Right ventricle myocardium inferior (tissue), 1 donor: ENCODE measurements around the gene EIF1AD. TPM values are rescaled to one million over a fixed set of nuclear protein-coding genes. Genes with fewer than 3 reads are reported as not detected.
A peak's percentile ranks its signal among the peaks of the same experiment; 100 is the strongest.

Source experiments
- ATAC-seq: fragments of 200-7000 bp; cut with Tn5 transposase; one replicate; pipeline ENCODE4 v1.9.1; 2020; ENCODE audit warnings: mild to moderate bottlenecking, moderate library complexity
- DNase-seq: peaks from one replicate; pipeline ENCODE4 v3.0.0; 2021; ENCODE audit errors: missing footprints
- intact Hi-C: fragments of 100-400 bp; cut with DNase I; formaldehyde crosslinking; loops from one replicate; pipeline ENCODE4 v1.11.0; 2022
- long read RNA-seq: library from polyadenylated mRNA; unstranded; transcript quantifications from one replicate; pipeline ENCODE4 v2.0.0, GENCODE V29; 2021
- total RNA-seq: library from RNA; stranded (reverse); fragmentation: NEBNext Ultra II Directional; extraction: Animal tissue kit (Norgen Biotek cat#: 25700); gene quantifications from one replicate; pipeline ENCODE4 v1.2.1, GENCODE V29; 2021
- donor health status: DM: no; HTN: yes; CAD: no; lungs with severe emphysema.

The EIF1AD gene, protein sequence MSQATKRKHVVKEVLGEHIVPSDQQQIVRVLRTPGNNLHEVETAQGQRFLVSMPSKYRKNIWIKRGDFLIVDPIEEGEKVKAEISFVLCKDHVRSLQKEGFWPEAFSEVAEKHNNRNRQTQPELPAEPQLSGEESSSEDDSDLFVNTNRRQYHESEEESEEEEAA
- 18.0 TPM for total RNA-seq
- long read RNA-seq, partial matches to known transcripts, result 0 of 4 reads
- long read RNA-seq, other reads (novel, unspliced or antisense), result 2 of 4 reads

DNA sequence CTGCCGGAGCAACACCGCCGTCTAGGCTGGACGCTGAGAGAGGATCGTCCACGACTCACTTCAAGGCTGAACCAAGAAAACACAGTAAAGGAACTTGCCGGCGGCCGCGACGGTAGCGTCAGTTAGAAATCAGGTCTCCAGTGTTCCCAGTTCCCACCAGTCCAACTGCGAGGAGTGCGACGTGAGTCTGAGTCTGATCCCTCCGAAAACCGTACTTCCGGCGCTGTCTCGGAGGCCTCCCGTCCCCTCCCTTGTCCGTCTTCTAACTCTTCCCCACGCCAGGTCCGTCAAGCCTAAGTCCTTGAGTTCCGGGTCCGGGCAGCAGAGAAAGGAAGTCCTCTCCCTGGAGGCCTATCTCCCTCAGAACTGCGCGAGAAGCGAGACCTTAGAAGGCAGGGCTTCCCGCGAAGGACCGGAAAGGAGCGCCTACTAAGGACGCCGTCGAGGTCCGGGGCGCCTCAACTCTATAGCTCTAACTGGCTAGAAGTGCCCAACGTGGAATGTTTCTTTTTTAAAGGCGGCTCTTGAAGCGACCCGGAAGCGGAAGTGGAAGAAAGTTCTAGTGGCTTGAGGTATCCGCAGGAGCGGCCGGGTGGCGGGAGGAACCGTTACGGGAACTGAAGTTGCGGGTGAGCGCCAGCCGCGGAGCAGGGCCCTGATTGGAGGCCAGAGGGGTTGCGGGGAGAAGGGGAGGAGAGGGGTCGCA lies at the start of gene EIF1AD, which contains the start of gene BANF1:
Gene EIF1AD (minus strand): TSS at position 216 of the 706 bp plus-strand sequence. CDS start 1,768 bp downstream, outside the sequence.
Gene BANF1 (plus strand): TSS at position 562 of the 706 bp plus-strand sequence. CDS start 748 bp downstream, outside the sequence.
- ATAC-seq, result peak; percentile 93
- intact Hi-C loops, result loop anchor here (1.0 kb wide), 1 partner anchor 41 kb away; the partner anchor contains the start of gene SART1

DNA sequence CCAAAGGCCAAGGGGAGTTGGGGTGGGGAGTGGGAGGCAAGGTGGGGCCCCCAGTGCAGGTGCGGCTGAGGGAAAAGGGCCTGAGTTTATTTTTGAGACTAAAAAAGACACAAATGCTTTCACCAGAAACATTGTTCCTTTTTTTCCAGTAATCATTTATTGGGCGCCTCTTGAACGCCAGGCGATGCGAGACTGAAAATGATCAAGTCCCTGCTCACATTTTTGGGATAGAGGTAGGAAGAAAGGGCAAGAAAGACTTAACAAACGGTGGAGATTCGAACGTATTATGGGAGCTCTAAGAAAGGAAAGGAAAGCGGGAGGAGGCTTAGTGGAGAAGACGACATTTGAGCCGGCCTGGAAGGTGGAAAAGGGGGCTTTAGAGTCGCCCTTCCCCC lies 49.4 kb upstream of the EIF1AD start:
- intact Hi-C loops, result no loop called here
- ATAC-seq, result no peak
- no peak for DNase-seq

More for the DNA sequence above, at the start of gene EIF1AD, which contains the start of gene BANF1:
- DNase-seq, result peak; percentile 93

DNA sequence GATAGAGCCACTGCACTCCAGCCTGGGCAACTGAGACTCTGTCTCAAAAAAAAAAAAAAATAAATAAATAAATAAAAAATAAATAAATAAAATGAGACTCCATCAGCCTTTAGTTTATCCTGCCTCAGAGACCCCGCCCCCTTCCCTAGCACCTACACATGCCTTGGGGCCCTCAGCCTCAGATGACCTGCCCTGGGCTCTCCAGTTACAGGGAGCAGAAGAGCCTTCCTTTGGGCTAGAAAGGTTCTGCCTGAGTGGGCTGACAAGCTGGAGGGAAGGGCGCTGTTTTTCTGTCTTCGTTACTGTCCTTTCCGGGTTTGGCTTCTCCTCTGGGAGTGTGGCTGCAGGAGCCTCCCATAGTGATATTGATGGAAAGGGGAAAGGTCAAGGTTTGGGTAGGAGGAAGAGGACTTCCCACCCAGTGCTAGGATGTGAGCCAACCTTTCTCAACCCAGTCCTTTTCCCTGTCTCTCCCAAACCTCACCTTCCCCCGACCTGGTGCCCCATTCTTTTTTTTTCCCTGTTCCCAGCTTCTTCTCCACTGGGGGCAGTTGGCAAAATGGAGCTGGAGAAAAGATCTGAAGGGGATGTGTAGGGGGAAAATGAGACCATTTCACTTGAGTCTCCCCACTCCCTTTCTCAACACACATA lies 48.7 kb upstream of the EIF1AD start:
- intact Hi-C loops, result no loop called here
- no peak for DNase-seq
- no peak for ATAC-seq

DNA sequence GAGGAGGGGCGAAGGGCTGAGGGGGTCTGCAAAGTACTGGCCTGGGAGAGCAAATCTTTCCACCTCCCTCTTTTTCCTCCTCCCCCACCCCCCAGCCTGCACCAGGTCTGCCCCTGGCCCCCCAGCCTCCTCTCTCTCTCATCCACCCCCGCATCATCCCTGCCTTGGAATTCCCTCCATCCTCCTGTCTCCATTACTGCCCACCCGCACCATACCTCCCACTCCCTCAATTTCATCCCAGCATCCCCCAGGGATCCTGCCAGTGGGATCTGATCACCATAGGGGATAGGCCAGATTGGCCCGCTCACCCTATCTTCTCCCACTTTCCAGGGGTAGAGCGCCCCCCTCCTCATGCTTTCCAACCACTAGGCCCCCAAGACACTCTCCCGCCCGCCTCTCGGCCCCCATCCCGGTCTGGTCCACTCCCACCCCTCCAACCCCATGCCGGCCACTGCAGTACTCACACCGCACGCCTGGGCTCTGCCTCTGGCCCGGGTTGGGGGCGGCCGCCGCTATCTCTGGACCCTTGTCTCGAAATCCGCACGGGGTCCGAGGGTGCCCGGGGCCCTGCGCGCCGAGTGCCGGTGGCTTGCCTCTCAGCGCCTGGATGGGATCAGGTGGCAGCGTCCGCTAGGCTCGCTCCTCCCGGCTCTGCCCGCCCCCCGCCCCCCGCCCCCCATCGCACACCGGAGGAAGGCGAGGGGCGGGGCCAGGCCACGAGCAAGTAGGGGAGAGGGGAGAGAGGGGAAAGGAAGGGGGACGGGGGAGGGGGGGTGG lies 46.8 kb upstream of the EIF1AD start, which contains the start of gene GAL3ST3:
Gene GAL3ST3 (minus strand): TSS at position 615 of the 777 bp plus-strand sequence. CDS start 3,746 bp downstream, outside the sequence.
- intact Hi-C loops, result no loop called here
- no peak for ATAC-seq

DNA sequence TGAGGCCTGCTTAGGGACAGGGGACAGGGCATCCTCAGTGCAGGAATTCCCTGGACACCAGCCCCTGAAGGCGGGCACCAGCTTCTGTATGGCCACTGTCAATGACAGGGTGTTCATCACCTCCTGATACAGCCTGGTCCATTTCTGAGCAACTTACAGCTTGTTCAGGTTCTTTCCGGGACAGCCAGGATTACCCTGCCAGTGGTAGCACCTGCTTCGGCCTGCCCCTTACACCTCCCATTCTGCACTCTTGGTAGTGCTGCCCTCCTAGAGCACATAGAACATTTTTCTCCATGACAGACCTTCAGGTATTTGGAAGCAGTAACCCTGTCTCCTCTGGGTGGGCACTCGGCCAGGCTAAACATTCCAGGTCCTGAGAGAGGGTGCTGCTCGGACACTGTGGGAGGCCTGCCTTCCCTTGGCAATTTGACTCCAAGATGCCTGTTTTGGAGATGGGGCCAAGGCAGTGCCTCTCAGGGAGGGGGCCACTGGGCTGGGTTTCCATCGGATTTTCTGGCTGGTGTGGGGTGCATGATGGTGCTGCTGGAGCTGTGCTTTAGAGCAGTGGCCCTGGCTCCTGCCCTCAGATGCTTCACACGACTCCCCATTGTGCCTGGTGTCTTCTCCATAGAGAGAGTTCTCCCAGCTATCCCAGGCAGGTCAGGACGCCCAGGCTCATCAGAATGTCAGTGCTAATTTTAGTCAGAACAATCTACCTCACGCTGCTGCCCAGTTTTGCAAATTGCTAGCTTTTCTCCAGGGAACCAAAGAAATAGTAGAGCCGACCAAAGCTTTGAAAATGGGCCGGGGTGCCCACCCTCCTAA lies 45.8 kb upstream of the EIF1AD start:
- intact Hi-C loops, result no loop called here
- no peak for ATAC-seq
- no peak for DNase-seq

More for the DNA sequence above, 46.8 kb upstream of the EIF1AD start, which contains the start of gene GAL3ST3:
- DNase-seq, result no peak

DNA sequence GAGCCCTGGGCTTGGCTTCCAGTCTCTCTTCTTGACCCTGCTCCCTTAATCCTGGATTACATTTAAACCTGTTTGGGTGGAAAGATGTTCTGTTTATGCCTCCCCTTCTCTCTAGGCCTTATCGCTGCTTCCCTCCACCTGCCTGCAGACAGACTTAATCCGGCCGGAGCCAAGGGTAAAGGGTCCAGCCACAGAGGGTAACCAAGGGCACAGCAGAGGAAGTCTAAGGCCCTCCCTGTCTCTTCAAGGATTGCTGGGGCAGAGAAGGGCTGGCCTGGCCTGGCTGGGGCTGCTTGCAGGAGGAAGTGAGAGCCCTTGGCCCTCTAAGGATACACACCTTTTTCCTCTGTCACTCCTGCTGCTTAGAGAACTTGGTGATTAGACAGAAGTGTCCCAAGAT lies 44.9 kb upstream of the EIF1AD start:
- intact Hi-C loops, result no loop called here
- ATAC-seq (no peak), DNase-seq (no peak)

DNA sequence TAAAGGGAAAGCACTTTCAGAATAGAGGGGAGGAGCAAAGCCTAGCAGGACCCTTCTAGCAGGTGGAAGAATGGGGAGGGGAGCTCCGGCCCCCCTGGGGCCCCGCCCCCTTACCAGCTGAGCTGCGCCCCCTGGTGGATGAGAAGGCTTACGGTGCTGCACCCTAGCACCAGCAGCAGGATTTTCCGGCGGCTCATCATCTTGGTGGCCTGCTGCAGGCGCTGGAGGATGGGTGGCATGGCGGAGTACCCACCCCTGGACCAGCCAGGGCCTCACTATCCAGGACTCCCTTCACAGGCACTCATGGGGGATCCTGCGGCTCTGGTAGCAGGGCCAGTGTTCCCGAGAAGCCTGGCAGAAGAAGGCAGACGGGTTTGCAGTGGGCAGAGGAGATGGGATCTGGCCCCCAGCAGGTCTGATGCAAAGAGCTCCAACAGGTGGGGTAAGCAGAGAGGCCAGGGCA lies 43.3 kb upstream of the EIF1AD start:
- ATAC-seq, result peak; percentile 72
- intact Hi-C loops, result no loop called here

DNA sequence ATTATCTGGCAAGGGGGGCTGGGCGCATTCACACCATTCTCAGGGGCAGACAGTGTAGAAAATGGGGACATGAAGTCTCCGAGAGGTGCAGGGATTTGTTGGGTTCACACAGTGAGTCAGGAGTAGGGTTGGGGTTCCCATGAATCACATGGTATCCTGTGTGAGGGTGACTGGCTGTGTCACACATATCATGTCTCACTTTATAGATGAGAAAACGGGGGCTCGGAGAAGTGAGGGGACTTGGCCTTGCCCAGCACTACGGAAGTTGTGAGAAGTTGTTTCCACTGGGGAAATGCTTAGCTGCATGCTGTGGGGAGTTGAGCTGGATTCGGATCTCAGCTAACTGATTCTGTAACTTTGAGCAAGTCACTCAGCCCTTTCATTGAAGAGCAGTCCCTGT lies 42.8 kb upstream of the EIF1AD start:
- DNase-seq (no peak), ATAC-seq (no peak)
- intact Hi-C loops, result no loop called here

More for the DNA sequence above, 43.3 kb upstream of the EIF1AD start:
- peak; percentile 87 for DNase-seq

DNA sequence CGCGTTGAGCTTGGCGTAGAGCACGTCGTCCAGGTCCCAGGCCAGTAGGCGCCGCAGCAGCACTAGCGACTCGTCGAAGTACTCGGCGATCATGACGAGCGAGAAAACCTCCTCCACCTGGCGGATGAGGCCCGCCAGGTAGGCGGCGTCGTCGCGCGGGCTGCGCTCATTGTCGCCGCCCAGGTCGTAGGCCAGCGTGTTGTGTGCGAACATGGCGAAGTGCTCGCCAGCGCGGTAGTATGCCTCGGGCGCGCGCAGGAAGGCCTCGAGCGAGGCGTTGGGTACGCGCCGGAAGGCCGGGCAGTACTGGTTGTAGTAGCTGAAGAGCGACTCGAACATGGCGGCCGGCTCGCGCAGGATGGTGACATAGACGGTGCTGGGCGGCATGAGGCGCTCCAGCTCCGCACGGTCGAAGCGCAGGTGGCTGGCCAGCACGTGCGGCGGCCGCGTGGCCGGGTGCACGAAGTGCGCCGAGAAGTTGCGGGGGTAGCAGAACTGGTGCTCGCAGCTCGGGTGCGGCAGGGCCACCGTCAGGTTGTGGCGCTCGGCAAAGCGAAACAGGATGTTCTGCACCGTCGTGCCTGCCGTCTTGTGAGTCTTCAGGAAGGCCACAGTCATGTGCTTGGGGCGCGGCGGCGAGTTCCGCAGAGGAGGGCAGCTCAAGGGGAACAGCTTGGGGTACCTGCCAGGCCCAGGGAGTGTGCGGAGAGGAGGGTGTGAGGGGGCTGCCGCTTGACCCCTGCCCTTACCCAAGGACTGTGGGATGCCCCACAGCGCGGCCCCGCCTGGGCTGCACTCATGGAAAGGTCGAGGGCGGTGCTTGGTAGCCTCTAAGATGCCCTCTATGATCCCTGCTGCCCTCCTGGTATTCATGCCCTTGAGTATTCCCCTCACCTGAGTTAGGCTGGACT lies 41.3 kb upstream of the EIF1AD start:
- ATAC-seq (no peak), DNase-seq (no peak)
- intact Hi-C loops, result no loop called here

DNA sequence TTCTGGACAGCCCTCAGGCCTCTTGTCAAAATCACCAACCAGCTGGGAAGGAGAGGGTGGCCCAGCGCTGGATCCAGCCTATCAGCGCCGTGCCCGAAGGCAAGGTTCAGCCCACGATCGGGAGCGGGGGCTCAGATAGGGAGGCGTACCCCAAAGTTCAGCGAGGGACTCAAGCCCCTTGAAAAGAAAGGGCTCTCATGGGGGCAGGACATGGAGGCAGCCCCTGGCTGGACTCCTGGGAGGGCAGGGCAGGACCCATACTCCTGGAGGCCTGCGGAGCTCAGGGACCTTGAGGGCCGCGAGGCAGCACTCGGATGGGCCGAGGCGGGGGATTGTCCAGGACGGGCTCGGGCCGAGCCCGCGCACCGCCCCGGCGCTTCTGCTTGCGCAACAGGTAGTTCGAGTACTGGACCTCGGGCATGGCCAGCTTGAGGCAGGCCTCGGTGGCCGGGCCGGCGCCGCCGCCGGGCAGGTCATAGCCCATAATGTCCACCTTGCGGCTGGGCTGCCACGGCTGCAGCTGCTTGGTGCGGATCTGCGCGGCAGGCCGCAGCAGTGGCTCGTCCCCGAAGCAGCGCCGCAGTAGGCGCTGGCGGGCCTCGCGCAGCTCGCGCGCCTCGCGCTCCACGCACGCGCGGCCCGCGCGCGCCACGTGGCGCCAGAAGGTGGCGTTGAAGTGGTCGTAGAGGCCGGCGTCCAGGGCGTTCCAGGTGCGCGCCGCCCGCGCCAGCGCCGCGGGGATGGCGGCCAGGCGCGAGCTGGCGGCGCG lies 40.5 kb upstream of the EIF1AD start:
- no peak for DNase-seq
- no peak for ATAC-seq
- intact Hi-C loops, result no loop called here

DNA sequence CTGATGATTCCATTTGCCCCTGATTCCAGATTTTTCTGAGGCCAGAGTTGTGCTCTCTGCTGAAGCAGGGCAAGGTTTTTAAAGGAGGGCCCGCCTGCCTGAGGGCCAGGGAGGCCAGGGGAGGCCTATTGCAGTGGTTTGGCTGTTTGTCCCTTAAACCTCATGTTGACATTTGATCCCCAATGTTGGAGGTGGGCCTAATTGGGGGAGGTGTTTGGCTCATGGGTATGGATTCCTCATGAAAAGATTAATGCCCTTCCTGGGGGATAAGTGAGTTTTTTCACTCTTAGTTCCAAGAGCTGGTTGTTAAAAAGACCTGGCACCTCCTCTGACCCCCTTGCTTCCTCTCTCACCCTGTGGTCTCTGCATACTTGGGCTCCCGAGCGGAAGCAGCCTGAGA lies 37.8 kb upstream of the EIF1AD start:
- DNase-seq (no peak), ATAC-seq (no peak)
- intact Hi-C loops, result no loop called here

DNA sequence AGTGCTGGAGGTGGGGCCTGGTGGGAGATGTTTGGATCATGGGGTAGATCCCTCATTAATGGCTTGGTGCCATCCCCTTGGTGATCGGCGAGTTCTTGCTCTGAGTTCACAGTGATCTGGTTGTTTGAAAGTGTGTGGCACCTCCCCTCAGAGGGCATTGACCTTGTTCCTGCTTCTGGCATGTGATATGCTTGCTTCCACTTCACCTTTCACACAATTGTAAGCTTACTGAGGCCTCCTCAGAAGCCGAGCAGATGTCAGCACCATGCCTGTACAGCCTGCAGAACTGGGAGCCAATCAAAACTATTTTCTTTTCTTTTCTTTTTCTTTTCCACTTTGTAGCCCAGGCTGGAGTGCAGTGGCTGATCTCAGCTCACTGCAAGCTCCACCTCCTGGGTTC lies 35.4 kb upstream of the EIF1AD start:
- DNase-seq (no peak), ATAC-seq (no peak)
- intact Hi-C loops, result no loop called here

DNA sequence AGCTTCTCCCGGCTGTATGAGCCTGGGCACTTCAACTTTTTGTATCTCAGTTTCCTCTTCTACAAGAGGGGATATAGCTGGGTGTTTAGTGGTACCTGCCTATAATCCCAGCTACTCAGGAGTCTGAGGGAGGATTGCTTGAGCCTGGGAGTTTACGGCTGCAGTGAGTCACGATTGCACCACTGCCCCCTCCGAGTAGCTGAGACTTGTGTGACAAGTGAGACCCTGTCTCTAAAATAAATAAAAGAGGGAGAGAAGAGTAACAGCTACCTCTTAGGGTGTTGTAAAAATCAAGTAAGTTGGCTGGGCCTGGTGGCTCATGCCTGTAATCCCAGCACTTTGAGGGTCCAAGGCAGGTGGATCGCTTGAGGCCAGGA lies 34.4 kb upstream of the EIF1AD start:
- ATAC-seq (no peak), DNase-seq (no peak)
- intact Hi-C loops, result no loop called here

DNA sequence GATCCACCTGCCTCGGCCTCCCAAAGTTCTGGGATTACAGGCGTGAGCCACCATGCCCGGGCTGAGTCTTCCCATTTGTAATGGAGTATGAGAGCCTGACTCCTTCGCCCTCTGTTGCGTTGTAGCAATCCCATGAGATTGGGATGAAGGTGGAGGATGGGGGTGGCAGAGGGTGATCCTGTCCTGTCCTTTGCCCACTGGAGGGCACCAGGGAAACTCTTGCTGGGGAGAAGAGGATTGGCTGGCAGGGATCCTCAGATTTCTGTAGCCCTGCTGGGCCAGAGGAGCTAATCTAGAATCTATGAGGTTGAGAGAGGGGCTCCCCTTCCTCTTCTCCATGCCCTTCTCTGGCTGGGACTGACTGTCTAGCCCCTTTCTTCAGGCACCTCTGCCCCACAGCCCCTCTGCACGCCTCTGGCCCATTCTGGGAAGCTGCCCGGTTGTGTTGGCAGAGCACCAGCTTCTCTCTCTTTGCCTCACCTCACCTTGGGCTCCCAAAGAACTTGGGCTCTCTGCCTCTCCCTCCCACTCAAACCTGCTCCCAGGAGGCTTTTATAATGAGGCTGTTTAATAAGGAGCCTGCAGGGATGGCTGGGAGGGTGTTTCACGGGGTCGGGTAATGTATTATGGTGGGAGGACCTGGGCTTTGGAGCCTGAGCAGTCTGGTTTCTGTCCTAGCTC lies 33.8 kb upstream of the EIF1AD start:
- DNase-seq (no peak), ATAC-seq (peak; percentile 39)
- intact Hi-C loops, result no loop called here

DNA sequence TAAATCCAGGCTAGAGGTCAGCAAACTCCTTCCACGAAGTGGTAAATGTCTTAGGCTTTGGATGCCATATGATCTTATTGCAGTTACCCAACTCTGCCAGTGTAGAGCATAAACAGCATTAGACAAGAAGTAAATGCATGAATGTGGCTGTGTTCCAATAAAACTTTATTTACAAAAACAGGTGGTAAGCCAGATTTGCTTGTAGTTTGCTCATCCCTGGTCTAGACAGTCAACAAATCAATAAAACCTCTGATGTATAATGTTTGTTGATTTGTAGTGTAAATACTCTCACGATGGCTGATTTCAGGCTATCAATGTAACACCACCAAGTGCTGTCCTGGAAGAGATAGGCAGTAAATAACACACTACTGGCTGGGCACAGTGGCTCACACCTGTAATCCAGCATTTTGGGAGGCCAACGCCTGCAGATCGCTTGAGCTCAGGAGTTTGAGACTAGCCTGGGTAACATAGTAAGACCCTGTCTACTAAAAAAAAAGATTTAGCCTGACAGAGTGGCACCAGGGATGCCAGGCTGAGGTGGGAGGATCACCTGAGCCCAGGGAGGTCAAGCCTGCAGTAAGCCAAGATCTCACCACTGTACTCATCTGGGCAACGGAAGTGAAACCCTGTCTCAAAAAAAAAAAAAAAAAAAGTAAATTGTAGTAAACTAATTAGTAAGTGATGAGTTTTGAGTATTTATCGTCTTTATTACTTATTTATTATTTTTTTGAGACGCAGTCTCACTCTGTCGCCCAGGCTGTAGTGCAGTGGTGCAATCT lies 31.2 kb upstream of the EIF1AD start:
- intact Hi-C loops, result no loop called here
- DNase-seq (no peak), ATAC-seq (no peak)
